Omental fat pad (tissue), 4 donors: ENCODE results near the gene ALG5. TPM values are rescaled to one million over a fixed set of nuclear protein-coding genes. Genes with fewer than 3 reads are reported as not detected.

Experiments
- ATAC-seq: fragments of 150-250 bp; one replicate; pipeline ENCODE4 v1.9.1; 2016; ENCODE audit warnings: mild to moderate bottlenecking, moderate library complexity; ENCODE audit not compliant: low FRiP score
- DNase-seq: peaks from one replicate; pipeline ENCODE4 v3.0.0-alpha.2; 2019; ENCODE audit warnings: low spot score
- total RNA-seq, 4 donors: library from RNA; depleted of rRNA; stranded (reverse); fragments of >200 nt; gene quantifications; one replicate each; pipeline ENCODE4 v1.1.0, GENCODE V29; 2016
- TF ChIP-seq, protein P1 (sequence below), 3 donors: fragments of 450-650 bp; IDR thresholded peaks; one replicate each; pipeline ENCODE4 v1.5.1; 2016 to 2017; ENCODE audit warnings: antibody characterized with exemption in 3 of 3, mild to moderate bottlenecking in 3 of 3, moderate library complexity in 2 of 3

ALG5 gene
- total RNA-seq, 4 donors from 2014 or later, result 21.0 to 41.3 (median 29.4) TPM

DNA sequence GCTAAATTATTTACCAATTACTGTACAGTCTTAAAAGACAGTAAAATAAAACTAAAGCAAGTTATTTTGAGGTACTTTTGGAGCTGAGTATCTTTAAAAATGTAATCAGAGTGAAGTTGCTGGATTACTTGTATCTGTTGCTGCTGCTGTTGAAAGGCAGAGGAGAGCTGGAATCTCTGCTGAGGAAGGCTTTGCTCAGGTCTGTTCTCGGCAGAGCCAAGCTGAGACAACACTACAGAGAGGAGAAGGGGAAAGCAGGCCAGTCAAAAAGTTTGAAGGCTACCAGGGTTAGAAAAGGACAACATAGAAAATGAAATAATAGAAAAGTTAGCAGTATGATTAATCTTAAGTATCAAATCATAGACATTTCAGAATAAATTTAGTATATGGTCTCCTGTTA lies 11.3 kb upstream of the ALG5 start:
- TF ChIP-seq, protein P1, sequence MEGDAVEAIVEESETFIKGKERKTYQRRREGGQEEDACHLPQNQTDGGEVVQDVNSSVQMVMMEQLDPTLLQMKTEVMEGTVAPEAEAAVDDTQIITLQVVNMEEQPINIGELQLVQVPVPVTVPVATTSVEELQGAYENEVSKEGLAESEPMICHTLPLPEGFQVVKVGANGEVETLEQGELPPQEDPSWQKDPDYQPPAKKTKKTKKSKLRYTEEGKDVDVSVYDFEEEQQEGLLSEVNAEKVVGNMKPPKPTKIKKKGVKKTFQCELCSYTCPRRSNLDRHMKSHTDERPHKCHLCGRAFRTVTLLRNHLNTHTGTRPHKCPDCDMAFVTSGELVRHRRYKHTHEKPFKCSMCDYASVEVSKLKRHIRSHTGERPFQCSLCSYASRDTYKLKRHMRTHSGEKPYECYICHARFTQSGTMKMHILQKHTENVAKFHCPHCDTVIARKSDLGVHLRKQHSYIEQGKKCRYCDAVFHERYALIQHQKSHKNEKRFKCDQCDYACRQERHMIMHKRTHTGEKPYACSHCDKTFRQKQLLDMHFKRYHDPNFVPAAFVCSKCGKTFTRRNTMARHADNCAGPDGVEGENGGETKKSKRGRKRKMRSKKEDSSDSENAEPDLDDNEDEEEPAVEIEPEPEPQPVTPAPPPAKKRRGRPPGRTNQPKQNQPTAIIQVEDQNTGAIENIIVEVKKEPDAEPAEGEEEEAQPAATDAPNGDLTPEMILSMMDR (IDR thresholded peaks at IDR 0.05), result no peak
- DNase-seq, result no peak
- ATAC-seq, result no peak

DNA sequence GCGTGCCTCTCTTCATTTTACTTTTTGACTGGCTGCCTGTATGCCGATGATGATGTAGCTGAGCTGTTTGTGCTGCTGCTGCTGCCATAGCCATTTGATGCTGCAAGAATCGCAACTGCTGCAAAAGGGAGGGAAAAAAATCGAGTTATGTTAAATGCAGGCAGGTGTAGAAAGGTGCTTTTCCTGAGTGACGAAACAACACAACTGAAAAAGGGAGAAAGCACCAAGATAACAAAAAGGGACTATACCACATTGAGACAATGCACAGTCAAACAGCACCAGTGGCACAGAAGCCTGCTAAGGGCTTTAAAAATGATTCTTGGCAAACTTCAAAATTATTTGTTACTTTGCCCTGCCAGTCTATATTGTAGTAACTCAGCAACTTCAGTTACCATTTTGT lies 10.6 kb upstream of the ALG5 start:
- ATAC-seq, result no peak
- TF ChIP-seq, protein P1 (IDR thresholded peaks at IDR 0.05), result no peak

DNA sequence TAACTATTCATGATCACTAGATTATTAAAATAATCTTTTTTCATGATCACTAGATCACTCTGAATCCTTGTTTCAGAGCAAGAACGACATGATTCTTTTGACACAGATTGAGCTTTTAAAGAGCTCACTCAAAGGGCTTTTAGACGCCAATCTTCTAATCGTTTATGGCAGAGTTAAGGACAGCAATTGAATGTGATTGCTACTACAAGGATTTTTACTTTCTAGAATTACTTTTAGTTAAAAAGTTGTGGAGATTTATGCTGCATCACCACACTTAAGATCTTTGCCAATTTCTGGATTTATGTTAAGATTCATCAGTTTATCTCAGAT lies 2.7 kb upstream of the ALG5 start:
- DNase-seq, result no peak
- TF ChIP-seq, protein P1 (IDR thresholded peaks at IDR 0.05), result no peak
- ATAC-seq, result no peak

More for the DNA sequence above, 10.6 kb upstream of the ALG5 start:
- DNase-seq, result no peak

DNA sequence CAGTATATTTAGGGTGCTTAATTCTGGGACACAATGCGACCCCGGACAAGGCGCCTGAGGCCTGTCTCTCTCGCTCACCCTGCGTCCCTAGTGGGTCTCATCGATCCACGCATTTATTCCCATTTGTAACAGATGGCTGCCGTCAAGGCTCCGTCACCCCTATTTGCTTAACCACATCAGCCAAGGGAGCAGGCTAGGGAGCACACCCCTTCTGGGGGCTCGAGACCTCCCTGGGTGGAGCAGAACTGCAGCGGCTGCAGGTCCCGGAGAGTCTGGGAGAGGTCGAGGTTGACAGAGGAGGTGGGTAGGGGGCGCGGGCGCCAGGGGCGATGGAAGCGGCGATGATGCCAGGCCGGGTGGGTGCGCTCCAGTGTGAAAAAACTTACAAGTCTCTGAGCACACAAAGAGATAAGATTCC lies 507 bp downstream of the ALG5 start:
- TF ChIP-seq, protein P1 (IDR thresholded peaks at IDR 0.05), result no peak
- ATAC-seq (no peak), DNase-seq (no peak)

DNA sequence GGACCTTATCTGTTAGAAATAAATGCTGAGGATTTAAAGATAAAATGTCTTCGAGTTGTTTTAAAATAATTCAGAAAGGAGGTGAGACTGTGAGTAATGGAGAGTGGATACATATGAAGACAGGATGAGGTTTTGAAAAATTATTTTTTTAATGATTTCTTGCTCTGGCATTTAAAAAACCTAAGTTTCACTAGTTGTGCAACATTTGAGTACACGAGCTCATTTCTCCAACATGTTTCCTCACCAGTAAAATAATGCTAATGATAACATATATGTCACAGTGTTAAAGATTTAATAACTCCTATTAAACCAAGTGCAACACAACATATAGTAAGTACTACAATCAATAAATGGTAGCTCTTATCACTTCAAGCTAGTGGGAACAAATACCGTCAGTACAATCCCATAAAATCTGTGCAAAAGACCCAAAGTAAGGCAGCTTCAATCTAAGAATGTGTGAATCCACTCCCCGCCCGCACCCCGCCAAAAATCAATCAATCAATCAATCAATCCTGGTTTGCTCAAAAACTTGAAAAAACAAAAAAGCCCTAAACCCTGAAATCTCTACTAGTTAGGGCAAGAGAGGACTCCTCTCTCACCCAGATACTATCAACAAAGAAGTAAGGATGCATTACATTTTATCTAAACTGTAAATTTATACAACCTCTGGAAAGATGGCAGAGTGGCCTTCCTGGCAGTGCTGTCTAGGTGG lies 1.3 kb downstream of the ALG5 start:
- DNase-seq (no peak), ATAC-seq (no peak)
- TF ChIP-seq, protein P1 (IDR thresholded peaks at IDR 0.05), result no peak

DNA sequence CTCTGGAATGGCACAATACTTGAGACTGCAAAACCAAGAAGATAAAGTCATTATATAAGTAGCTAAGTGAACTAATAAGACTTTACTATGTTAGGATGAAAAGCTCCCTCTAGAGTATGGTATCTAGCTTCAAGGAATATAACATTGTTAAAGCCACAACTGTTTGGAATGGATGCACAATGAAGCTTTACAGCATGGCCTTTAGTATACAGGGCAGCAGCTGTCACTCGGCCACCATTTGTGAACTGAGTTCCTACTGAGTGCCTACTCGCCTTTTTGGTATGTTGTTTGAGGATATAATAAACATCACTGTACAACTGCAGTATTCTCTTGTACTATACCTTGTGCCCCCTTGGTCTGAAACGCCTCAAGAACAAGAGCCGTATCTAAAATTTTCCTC lies 6.8 kb downstream of the ALG5 start:
- DNase-seq (no peak), ATAC-seq (no peak)
- TF ChIP-seq, protein P1 (IDR thresholded peaks at IDR 0.05), result no peak

DNA sequence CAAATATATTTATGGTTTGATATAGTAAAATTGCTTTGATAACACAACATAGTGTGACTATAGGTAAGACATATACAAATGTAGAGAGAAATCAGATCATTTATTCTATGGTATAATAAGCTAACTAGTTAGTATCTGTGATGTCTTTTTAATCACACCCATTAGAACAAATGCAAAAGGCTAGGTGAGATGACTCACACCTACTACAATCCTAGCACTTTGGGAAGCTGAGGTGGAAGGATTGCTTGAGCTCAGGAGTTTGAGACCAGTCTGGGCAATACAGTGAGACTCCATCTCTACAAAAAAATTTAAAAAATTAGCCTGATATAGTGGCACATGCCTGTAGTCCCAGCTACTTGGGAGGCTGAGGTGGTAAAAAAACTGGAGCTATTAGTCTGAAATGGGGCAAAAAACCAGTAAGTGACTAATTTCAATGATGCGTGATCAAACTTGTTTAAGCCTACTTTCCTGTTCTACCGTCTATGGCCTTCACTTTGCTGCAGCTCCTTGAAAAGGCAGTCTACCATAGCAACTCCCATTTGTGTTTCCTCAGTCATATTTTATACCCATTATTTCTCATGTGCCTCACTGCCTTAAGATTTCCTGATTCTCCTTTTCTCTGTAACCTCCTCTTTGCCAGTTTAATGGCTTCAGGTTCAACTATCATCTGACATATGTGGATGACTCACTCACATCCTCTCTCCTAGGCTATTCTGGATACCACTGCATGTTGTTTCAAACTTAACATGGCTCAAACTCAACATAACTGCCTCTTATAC lies 12.5 kb downstream of the ALG5 start:
- TF ChIP-seq, protein P1 (IDR thresholded peaks at IDR 0.05), result no peak
- ATAC-seq (no peak), DNase-seq (no peak)
